ENCODE measurements around the gene BCOR. TPM values are rescaled to one million over a fixed set of nuclear protein-coding genes. Genes with fewer than 3 reads are reported as not detected.

BCOR gene
- total RNA-seq, 4 donors from 2014 or later, result 23.8 to 37.5 (median 31.1) TPM

DNA sequence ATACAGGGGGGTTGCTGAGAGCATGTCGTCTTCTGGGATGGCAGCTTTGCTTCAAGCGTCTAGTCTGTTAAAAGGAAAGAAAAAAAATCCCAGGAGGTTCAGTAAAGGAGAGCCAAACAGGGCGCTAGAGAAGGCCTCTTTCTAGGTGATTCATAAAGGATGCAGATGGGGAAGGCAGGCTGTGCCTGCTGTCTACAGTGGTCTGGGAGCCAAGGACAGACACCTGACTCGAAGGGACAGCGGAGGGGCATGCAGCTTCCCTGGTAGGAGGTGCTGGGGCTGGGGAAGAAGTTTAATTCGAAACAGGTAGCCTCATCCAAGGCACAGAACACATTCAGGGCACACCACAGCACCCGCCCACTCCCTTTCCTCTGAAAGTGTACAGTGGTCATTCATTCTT lies 19.9 kb downstream of the BCOR start:
- intact Hi-C loops (cut with DNase I; ENCODE audit: low total_unique reads), result no loop called here
- TF ChIP-seq, protein P1, sequence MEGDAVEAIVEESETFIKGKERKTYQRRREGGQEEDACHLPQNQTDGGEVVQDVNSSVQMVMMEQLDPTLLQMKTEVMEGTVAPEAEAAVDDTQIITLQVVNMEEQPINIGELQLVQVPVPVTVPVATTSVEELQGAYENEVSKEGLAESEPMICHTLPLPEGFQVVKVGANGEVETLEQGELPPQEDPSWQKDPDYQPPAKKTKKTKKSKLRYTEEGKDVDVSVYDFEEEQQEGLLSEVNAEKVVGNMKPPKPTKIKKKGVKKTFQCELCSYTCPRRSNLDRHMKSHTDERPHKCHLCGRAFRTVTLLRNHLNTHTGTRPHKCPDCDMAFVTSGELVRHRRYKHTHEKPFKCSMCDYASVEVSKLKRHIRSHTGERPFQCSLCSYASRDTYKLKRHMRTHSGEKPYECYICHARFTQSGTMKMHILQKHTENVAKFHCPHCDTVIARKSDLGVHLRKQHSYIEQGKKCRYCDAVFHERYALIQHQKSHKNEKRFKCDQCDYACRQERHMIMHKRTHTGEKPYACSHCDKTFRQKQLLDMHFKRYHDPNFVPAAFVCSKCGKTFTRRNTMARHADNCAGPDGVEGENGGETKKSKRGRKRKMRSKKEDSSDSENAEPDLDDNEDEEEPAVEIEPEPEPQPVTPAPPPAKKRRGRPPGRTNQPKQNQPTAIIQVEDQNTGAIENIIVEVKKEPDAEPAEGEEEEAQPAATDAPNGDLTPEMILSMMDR (IDR thresholded peaks at IDR 0.05), result no peak
- no peak for TF ChIP-seq POLR2A (IDR thresholded peaks at IDR 0.05)
- 65 to 87% methylated on average over 7 of the region's 7 CpGs for WGBS, 2 donors

DNA sequence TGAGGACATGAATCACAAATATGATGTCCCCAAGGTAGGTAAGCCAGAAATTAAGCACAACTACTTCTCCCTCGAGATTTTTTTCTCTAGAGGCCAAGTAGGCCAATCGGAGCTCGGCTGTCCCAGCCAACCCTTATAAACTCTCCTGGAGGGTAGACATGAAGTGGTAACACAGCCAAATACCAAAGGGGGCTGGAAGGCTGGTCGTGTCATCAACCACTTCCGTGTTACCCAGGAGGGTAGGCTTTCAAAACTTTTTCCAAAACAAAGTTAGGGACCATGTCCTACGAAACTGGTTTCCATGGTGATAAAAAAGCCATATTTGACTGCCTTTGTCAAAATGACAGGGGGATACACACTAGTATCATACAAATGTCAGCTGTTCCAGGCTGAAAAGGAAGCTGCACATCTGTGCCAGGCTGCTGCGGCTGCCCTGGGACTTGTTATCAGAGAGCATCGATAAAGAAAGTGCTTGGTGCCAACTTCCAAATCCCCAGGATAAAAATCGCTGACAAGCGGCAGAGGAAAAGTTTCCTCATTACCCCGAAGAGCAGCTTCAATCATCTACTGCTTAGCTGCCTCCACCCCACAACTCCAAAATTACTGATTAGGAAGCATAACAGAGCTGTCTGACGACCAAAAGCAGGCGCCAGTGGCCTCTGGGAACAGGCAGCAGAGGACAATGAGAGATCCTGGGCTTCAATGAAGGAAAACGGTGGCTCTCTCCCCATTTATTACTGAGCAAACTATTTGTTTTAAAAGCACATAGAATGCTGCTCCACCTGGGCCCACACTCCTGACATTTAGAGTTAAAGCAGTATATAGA lies 20.8 kb downstream of the BCOR start:
- TF ChIP-seq, protein P1 (IDR thresholded peaks at IDR 0.05), result no peak
- TF ChIP-seq POLR2A (IDR thresholded peaks at IDR 0.05), result no peak
- H3K4me3 ChIP-seq (ENCODE audit: low read depth, poor library complexity, severe bottlenecking), result no peak overlapping the region
- DNase-seq (ENCODE audit: low spot score in 2 of 2), result no peak
- intact Hi-C loops (cut with DNase I; ENCODE audit: low total_unique reads), result no loop called here
- WGBS, 2 donors, result 65 to 66% methylated on average over 14 of the region's 14 CpGs

More for the DNA sequence above, 19.9 kb downstream of the BCOR start:
- H3K4me3 ChIP-seq (ENCODE audit: low read depth, poor library complexity, severe bottlenecking), result no peak overlapping the region
- DNase-seq (ENCODE audit: low spot score in 2 of 2), result no peak

DNA sequence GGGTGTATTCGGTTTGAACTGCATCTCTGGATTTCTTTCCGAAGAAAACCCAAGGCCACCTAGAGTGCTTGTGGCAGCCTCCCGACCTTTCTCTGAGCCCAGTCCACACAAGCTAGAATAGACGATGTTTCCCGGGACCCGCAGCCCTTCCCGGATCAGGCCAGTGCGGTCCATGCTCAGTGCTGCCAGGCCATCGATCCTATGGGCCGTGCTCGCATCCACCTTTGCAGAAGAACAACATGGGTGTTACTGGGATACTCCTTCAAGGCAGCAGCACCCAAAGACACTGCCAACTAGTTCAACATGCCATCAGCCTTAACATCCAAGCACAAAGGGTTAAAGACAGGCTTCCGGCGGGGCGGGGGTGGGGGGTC lies 22.8 kb downstream of the BCOR start:
- no peak overlapping the region for H3K4me3 ChIP-seq (ENCODE audit: low read depth, poor library complexity, severe bottlenecking)
- intact Hi-C loops (cut with DNase I; ENCODE audit: low total_unique reads), result no loop called here
- DNase-seq (ENCODE audit: low spot score in 2 of 2), result no peak
- 77 to 86% methylated on average over 7 to 14 of the region's 14 CpGs for WGBS, 2 donors
- no peak for TF ChIP-seq POLR2A (IDR thresholded peaks at IDR 0.05)
- TF ChIP-seq, protein P1 (IDR thresholded peaks at IDR 0.05), result no peak

DNA sequence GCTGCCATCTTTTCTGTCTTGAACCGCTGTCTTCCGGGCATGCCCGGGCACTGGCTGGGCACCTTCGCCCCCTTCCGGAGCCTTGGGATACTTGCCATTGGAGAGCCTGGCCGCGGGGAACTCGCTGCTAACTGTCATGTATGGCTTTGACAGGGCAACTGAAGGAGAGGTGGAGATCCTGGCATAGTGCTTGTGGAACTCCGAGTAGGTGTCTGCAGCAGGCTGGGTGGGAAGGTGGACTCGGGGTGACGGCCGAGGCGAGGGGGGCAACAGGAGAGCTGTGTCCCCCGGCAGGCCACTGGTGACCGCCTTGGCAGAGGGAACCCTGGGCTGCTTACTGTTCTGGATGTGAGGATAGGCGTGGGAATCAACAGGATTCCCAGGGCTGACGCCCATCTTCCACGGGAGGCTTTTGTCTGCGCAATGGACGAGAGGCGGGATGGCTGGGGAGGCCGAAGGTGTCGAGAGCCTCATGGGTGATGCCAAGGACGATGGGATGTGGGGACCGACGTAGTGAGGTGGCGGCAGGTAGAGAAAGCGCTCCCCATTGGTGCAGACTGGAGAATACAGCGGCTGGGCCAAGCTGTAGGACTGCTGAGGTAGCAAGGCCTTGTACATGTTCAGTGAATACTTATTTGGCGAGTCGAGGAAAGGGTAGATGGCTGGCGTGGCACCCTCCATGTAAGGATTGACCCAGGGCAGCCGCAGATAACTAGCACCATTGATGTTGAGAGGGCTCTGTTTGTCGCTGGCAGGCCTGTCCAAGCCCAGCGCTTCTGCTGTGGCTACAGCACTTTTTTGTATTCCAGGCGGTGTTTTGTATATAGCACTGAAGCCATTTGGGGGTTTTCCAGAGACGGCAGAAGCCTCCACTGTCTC lies 23.4 kb downstream of the BCOR start:
- intact Hi-C loops (cut with DNase I; ENCODE audit: low total_unique reads), result no loop called here
- no peak for TF ChIP-seq POLR2A (IDR thresholded peaks at IDR 0.05)
- TF ChIP-seq, protein P1 (IDR thresholded peaks at IDR 0.05), result no peak
- 92 to 95% methylated on average over 37 of the region's 37 CpGs for WGBS, 2 donors

DNA sequence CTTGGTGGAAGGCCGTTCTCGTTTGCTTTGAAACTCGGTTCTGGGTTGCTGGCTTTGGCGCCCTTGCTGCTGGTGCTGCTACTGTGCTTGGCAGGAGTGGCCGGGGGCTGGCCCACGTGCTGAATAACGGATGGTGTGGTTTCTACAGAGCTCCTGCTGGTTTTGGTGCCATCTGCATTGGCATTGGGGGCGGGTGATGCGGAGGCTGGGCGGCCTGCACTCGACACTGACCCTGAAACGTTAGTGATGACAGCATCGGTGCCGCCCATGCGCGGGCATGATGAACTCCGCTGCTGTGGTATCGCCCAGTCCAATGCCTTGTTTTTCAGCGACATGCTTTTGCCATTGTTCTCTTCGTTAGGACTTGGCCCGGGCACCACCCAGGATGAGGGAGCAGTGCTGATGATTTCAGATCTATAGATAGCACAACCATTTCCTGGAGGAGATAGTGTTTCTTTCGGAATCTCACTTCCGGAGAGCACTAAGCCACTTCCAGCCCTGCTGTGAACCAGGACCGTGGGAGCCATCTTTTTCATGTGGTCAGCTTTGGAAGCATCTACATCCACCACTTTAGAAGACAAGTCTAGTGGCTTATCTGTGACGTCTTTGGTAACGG lies 24.2 kb downstream of the BCOR start:
- TF ChIP-seq, protein P1 (IDR thresholded peaks at IDR 0.05), result no peak
- no peak for TF ChIP-seq POLR2A (IDR thresholded peaks at IDR 0.05)
- intact Hi-C loops (cut with DNase I; ENCODE audit: low total_unique reads), result no loop called here
- WGBS, 2 donors, result 79 to 89% methylated on average over 12 to 26 of the region's 26 CpGs
- DNase-seq (ENCODE audit: low spot score in 2 of 2), result no peak
- no peak overlapping the region for H3K4me3 ChIP-seq (ENCODE audit: low read depth, poor library complexity, severe bottlenecking)

More for the DNA sequence above, 23.4 kb downstream of the BCOR start:
- H3K4me3 ChIP-seq (ENCODE audit: low read depth, poor library complexity, severe bottlenecking), result no peak overlapping the region
- no peak for DNase-seq (ENCODE audit: low spot score in 2 of 2)
